Liver (tissue), 9 donors: Measurements from ENCODE around the gene ACTR3C. TPM values are rescaled to one million over a fixed set of nuclear protein-coding genes. Genes with fewer than 3 reads are reported as not detected.
"Not testable (repeated sequence)": the region's sequence is repeated elsewhere in the genome, so short reads cannot be mapped to it uniquely, and the experiment has no call there.

Experiments
- DNase-seq: peaks from one replicate; pipeline ENCODE4 v3.0.0-alpha.2; 2017; ENCODE audit warnings: low spot score
- H3K27ac ChIP-seq, 2 donors: one replicate each; pipeline ENCODE4 v1.7.0; 2013; ENCODE audit warnings: inconsistent platforms in 2 of 2, low read length in 2 of 2, control low read depth in 1 of 2, low read depth in 1 of 2, mild to moderate bottlenecking in 1 of 2
- H3K27me3 ChIP-seq, 4 donors: one replicate each; pipeline versions ENCODE4 v1.6.1 to v1.7.0; 2013; ENCODE audit warnings: low read length in 3 of 4, inconsistent platforms in 1 of 4, mild to moderate bottlenecking in 1 of 4, moderate library complexity in 1 of 4; ENCODE audit not compliant: control insufficient read depth in 4 of 4, insufficient read depth in 4 of 4
- H3K36me3 ChIP-seq, 4 donors: one replicate each; pipeline versions ENCODE4 v1.6.1 to v1.7.0; 2013; ENCODE audit warnings: low read length in 3 of 4, mild to moderate bottlenecking in 3 of 4, low read depth in 1 of 4, moderate library complexity in 1 of 4; ENCODE audit not compliant: control insufficient read depth in 4 of 4, insufficient read depth in 3 of 4
- H3K4me1 ChIP-seq, 4 donors: one replicate each; pipeline versions ENCODE4 v1.6.1 to v1.7.0; 2013; ENCODE audit warnings: low read length in 3 of 4, mild to moderate bottlenecking in 3 of 4, moderate library complexity in 1 of 4; ENCODE audit not compliant: control insufficient read depth in 4 of 4, insufficient read depth in 4 of 4
- H3K4me3 ChIP-seq, 3 donors: one replicate each; pipeline versions ENCODE4 v1.6.1 to v1.7.0; 2013; ENCODE audit warnings: low read length in 3 of 3, control low read depth in 1 of 3, low read depth in 1 of 3, mild to moderate bottlenecking in 1 of 3
- H3K9ac ChIP-seq, 2 donors: one replicate each; pipeline ENCODE4 v1.7.0; 2013; ENCODE audit warnings: low read length in 2 of 2, mild to moderate bottlenecking in 2 of 2, moderate library complexity in 2 of 2, control low read depth in 1 of 2, low read depth in 1 of 2
- H3K9me3 ChIP-seq, 4 donors: one replicate each; pipeline versions ENCODE4 v1.6.1 to v1.7.0; 2013; ENCODE audit warnings: low read length in 3 of 4; ENCODE audit not compliant: control insufficient read depth in 4 of 4
- WGBS: extraction: QIAGEN DNeasy Blood & Tissue Kit; methylation state at CpG from one replicate; pipeline ENCODE4 v1.1.7; 2013; 5-methylcytosine and 5-hydroxymethylcytosine counted together
- polyA plus RNA-seq, 2 donors: library from polyadenylated mRNA; stranded (reverse) in 1 of 2; unstranded in 1 of 2; fragments of 200-250 nt in 1 of 2; fragments of >200 nt in 1 of 2; fragmentation: Nextera tagmentation in 1 of 2; extraction: Ambion mirVana in 1 of 2; gene quantifications; one replicate each; pipeline versions ENCODE4 v1.2.1 to v1.2.3, GENCODE V29; 2013 to 2015
- total RNA-seq, 2 donors: library from RNA; depleted of rRNA; stranded (reverse); fragments of >200 nt; gene quantifications; one replicate each; pipeline ENCODE4 v1.2.3, GENCODE V29; 2014
- donor health status: healthy.
- donor health status: healthy.
- donor health status: healthy.
- donor health status: healthy.
- donor health status: healthy.

The ACTR3C gene
- total and polyA plus RNA-seq, 4 donors, result 3.0 to 61.7 (median 28.3) TPM

DNA sequence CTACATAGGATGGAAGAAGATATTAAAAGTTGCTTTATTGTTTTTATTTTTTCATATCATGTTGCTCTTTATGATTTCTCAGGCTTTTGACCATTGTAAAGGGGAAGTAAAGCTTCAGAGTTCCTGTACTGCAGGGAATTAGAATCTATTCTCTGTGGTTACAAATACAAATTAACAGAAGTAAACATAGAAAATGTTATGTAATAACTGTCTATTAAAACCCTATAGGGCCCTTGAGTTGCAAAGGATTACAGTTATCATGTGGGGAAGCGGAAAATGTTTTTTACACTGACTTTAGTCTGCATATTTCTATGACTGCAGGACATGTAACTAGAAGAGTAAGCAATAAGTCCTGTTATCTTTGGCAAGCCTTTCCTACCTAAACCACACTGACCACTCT is 116.5 kb downstream of the ACTR3C start:
- not testable (repeated sequence) for H3K4me1 ChIP-seq, H3K9ac ChIP-seq, H3K9me3 ChIP-seq, H3K36me3 ChIP-seq, H3K27me3 ChIP-seq, DNase-seq, H3K4me3 ChIP-seq, H3K27ac ChIP-seq
- WGBS, result 85% methylated on average over 1 of the region's 1 CpG

DNA sequence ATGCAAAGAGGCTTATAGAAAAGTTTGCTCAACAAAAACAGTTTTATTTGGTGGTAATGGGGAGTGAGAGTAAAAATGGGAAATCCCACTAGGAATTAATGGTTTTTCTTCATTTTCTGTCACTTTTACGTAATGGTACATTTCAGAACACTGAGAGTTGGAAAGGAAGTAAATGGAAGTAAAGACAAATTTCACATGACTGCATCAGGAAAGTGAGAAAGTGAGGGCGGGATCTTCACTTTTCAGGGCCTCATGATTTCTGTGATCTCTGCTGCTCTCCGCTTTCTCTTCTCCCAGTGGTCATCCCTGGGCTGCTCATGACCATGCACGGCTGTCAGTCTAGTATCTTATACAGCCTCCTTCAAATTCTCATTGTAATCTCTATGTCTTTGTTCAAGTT is 117.5 kb downstream of the ACTR3C start:
- not testable (repeated sequence) for H3K4me1 ChIP-seq, H3K4me3 ChIP-seq, DNase-seq, H3K36me3 ChIP-seq, H3K27me3 ChIP-seq, H3K9ac ChIP-seq, H3K27ac ChIP-seq, H3K9me3 ChIP-seq
- 84% methylated on average over 4 of the region's 4 CpGs for WGBS

GRCh38 chr7:150204577-150204976 is 118.8 kb downstream of the ACTR3C start:
- not testable (repeated sequence) for H3K9me3 ChIP-seq, H3K27me3 ChIP-seq, H3K4me1 ChIP-seq, H3K36me3 ChIP-seq, DNase-seq, H3K9ac ChIP-seq, H3K27ac ChIP-seq, H3K4me3 ChIP-seq
- 93% methylated on average over 7 of the region's 7 CpGs for WGBS

DNA sequence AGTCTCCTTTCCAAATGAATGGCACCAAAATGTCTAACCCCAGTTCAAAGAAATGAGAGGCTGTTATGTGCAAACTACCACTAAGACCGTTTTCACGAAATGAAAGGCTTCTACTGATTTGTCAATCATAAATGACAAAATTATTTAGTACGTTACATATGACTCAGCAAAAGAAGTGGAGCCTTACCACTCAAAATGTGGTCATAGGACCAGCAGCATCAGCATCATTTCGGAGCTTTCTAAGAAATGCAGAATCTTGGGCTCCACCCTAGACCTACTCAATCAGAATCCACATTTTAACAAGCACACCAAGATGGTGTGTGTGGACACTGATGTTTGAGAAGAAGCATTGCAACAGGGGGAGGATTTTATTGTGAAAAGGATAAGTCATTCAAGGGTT is 120.5 kb downstream of the ACTR3C start:
- DNase-seq, H3K36me3 ChIP-seq, H3K4me3 ChIP-seq, H3K27ac ChIP-seq, H3K9me3 ChIP-seq, H3K27me3 ChIP-seq, H3K9ac ChIP-seq, H3K4me1 ChIP-seq: not testable (repeated sequence)
- WGBS, result 93% methylated on average over 4 of the region's 4 CpGs

Other genes starting within 250 kb of the ACTR3C start
- gene LRRC61, start 190 bp downstream of the ACTR3C start, total RNA-seq, result 10 to 100 TPM; 12.0 to 17.2 TPM
- 10 to 100 TPM; 13.9 to 21.0 TPM for gene LRRC61, start 190 bp downstream of the ACTR3C start, polyA plus RNA-seq
- gene RARRES2, start 18.1 kb upstream of the ACTR3C start, total RNA-seq, result 100 to 1,000 TPM; 149 to 437 TPM
- 1,000 to 10,000 TPM; 1,248 to 1,915 TPM for gene RARRES2, start 18.1 kb upstream of the ACTR3C start, polyA plus RNA-seq
- 100 to 1,000 TPM in 1 of 2 donors, 10 to 100 TPM in 1; 44.4 to 118 TPM for gene REPIN1, start 45.3 kb upstream of the ACTR3C start, total RNA-seq
- gene REPIN1, start 45.3 kb upstream of the ACTR3C start, polyA plus RNA-seq, result 10 to 100 TPM; 17.1 to 65.8 TPM
- gene ZNF775, start 55.8 kb upstream of the ACTR3C start, total RNA-seq, result 1 to 10 TPM in 1 of 2 donors, under 1 TPM in 1; 0.33 to 3.1 TPM
- under 1 TPM; 0.08 to 0.72 TPM for gene ZNF775, start 55.8 kb upstream of the ACTR3C start, polyA plus RNA-seq
- 1 to 10 TPM; 8.8 to 9.4 TPM for gene GIMAP8, start 127.1 kb upstream of the ACTR3C start, total RNA-seq
- gene GIMAP8, start 127.1 kb upstream of the ACTR3C start, polyA plus RNA-seq, result 1 to 10 TPM; 1.6 to 6.4 TPM
- 10 to 100 TPM in 1 of 2 donors, 1 to 10 TPM in 1; 4.8 to 10.9 TPM for gene GIMAP7, start 191.3 kb upstream of the ACTR3C start, total RNA-seq
- gene GIMAP7, start 191.3 kb upstream of the ACTR3C start, polyA plus RNA-seq, result 10 to 100 TPM; 10.2 to 12.8 TPM
- gene GIMAP4, start 243.8 kb upstream of the ACTR3C start, total RNA-seq, result 10 to 100 TPM; 15.6 to 21.3 TPM
- 10 to 100 TPM; 14.6 to 15.7 TPM for gene GIMAP4, start 243.8 kb upstream of the ACTR3C start, polyA plus RNA-seq